Embryonic facial prominence (tissue), 1 donor: ENCODE data around the gene SCGB3A1.

Source experiments
- DNase-seq: peaks from one replicate; pipeline ENCODE4 v3.0.0-alpha.2; 2016; ENCODE audit errors: extremely low spot score

The SCGB3A1 gene, protein sequence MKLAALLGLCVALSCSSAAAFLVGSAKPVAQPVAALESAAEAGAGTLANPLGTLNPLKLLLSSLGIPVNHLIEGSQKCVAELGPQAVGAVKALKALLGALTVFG

GRCh38 chr5:180591311-180591887 is at the start of gene SCGB3A1:
TSS of gene SCGB3A1 (minus strand) at chr5:180591499. CDS start at chr5:180591462, 37 bp downstream.
- no peak for DNase-seq

DNA sequence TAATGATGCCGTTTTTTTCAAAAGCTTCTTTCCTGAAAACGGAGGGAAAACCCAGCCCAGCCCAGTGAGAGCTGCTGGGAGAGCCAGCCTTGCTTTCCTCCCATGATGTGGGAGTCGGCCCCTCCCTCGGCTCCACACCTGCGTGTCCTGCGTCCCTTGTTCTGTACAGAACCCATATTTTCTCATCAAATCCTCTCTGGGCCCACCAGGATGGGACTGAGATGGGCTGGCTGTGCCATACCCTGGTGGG is 49.2 kb upstream of the SCGB3A1 start:
- no peak for DNase-seq

DNA sequence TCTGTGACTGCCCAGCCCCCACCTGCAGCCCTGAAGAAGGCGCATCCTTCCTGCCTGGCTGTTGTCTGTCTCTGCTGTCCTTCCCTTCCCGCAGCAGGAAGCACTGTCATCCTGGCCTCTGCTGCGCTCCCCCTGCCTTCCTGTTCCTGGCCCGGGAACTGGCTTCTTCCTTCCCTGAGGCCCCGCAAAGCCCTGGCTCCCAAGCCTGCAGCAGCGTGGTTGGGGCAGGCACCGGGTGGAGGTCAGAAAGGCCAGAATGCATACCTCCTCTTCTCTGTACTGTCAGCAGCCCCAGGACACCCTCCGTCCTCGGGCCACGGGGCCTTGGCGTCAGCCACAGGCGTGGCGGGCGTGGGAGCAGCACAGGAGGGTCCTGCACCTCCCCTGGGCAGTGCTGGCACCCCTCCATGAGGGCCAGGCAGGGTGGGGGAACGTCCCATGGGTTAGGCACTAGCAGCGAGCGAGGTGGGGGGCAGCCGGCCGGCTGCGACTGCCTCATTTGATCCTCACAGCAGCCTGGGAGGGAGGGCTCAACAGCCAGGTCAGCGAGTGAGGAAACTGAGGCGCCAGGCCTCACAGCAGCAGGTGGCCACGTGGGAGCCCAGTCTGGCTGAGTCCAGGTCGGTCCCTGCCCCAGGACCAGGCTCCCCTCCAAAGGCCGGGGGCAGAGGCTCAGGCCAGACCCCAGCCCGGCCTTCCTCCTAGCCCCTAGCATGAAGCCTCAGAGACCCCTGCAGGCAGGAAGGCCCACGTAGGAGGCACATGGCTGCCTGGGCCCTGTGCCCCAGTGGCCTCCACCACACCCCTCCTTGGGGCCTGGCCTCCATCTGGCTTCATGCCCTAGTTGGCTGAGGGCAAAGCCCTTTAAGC is 48.7 kb upstream of the SCGB3A1 start:
- DNase-seq: no peak

DNA sequence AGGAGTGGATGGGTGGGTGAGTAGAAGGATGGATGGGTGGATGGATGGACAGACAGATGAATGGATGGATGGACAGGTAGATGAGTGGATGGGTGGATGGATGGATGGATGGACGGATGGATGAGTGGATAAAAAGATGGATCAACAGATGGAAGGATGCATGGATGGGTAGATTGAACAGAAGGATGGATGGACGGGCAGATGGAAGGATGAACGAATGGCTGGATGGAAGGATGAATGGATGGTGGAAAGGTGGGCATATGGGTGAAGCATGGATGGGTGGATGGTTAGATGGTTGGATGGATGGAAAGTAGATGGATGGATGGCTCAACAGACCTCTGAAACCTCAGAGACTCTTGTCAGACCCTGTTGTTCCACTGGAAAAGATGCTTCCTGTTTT is 48.0 kb upstream of the SCGB3A1 start:
- no peak for DNase-seq

DNA sequence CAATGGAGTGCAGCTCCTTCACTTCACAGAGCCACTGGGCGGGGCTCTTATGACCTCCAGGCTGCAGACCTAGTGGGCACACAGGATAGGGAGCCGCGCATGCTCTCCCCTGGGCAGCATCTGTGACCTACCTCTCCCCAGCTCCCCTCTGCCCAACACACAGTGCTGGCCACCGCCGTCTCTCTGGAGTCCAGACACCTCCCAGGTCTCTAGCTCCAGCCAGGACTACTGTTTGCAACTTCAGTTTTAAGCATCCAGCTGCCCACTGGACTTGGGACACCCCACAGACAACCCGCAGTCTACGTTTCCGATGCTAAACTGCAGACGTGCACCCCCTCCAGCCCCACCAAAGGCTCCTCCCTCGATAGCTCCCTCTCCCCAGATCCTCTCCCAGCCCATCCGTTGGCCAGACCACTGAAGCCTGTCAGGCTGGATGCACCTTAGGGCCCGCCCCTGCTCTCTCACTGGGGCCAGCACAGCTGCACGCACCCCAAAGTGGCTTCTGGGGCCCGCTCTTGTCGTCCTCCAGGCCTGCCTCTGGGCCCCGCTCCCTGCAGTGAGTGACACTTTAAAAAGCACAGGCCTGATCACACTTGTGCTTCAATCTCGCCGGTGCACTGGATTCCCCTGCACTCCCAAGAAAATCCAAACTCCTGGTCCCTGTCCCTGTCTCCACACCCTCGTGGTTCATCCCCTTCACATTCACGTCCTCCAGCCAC is 46.8 kb upstream of the SCGB3A1 start:
- no peak for DNase-seq

GRCh38 chr5:180636403-180637075 is 45.2 kb upstream of the SCGB3A1 start:
- no peak for DNase-seq

GRCh38 chr5:180636016-180636402 is 44.7 kb upstream of the SCGB3A1 start:
- DNase-seq: no peak

DNA sequence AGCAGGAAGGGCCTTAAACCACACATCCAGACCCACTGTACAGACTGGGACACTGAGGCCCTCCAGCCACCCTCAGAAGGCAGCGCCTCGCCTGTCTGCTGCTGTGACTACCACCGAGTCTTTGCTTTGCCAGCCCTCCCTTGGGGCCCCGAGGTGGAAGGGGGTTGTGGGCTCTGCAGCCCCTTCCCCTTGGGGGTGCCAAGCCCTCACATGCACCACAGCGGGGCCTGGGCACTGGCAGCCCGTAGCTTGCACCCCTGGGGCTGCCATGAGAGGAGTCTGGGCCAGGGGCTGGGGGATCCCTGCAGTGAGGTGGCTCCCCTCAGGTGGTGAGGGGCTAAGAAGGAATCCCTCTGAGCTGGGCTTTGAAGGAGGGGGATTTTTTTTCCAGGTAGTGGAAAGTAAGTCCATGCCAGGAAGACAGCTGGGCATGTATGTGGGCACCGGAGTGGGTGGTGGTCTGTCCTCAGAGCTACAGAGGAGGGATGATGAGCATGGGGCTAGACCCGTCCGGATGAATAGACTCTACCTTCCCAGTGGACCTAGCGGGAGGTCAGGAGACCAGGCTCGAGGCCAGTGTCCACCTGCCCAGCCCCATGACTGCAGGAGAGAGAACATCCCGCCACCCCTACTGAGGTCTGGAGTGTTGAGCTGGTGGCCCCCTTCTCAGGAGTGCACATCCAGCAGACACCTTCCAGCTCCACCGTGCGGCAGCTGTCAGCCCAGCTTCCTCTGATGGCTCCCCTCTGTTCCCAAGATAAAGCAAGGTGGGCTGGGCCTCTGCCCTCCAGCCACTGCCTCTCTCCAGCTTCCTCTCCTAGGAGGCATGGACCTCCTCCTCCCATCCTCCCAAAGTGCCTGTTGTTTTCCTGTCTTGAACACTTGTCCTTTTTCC is 42.2 kb upstream of the SCGB3A1 start:
- no peak for DNase-seq

GRCh38 chr5:180632768-180633167 is 41.5 kb upstream of the SCGB3A1 start:
- DNase-seq: no peak

DNA sequence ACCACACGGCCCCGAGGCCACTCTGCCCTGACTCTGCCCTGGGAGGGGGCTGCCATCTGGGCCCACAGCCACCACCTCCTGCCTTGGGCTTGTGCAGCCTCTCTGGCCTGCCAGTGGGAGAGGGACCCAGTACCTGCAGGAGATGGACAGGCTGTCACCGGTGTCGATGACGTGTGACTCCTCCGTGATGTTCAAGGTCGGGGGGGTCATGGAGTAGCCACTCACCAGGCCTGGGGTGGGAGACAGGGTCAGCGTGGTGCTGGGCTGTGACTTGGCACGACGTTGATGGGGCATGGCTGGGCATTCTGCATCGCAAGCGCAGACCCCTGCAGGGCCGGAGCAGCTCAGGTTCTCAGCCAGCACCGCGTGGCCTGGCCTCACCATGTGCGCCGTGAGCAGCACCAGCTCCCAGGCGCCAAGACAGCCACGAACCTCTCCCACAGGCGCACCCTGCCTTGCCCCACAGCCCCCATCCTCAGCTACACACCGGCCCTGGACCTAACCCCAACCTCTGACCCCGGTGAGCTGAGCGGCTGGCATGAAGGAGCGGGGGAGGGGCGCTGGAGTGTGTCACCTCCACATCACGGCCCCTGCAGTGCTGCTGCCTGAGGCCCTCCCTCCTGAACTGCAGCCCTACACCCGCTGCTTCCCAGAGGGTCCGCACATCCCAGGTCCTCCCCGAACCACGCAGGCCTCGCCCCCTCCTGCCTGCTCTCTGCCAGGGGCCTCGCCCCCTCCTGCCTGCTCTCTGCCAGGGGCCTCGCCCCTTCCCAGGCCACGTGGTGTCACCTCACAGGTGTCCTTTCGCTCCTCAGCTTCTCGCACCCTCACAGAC is 40.5 kb upstream of the SCGB3A1 start:
- no peak for DNase-seq

GRCh38 chr5:180630426-180630825 is 39.1 kb upstream of the SCGB3A1 start:
- DNase-seq: no peak

DNA sequence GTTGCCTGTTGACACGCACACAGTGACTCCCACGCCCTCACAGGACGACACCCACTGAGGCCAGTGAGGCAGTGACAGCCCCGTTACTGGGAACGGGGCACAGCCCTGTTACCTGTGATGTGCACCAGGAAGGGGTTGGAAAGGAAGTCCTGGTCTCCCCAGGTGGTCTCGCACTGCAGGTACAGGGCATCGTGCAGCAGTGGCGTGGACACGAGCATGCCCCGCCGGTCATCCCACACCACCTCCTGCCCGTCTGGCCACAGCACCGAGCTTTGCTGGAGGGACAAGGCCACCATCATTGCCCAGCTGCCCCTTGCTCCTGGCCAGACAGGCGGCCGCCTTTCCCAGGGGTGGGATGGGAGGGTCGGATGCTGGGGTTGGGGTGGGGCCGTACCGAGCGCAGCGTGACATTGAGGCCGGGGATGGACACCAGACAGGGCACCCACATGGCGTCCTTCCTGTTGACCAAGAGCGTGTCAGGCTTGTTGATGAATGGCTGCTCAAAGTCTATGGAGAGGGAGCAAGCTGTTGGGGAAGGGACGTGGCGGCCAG is 38.6 kb upstream of the SCGB3A1 start:
- DNase-seq: no peak

DNA sequence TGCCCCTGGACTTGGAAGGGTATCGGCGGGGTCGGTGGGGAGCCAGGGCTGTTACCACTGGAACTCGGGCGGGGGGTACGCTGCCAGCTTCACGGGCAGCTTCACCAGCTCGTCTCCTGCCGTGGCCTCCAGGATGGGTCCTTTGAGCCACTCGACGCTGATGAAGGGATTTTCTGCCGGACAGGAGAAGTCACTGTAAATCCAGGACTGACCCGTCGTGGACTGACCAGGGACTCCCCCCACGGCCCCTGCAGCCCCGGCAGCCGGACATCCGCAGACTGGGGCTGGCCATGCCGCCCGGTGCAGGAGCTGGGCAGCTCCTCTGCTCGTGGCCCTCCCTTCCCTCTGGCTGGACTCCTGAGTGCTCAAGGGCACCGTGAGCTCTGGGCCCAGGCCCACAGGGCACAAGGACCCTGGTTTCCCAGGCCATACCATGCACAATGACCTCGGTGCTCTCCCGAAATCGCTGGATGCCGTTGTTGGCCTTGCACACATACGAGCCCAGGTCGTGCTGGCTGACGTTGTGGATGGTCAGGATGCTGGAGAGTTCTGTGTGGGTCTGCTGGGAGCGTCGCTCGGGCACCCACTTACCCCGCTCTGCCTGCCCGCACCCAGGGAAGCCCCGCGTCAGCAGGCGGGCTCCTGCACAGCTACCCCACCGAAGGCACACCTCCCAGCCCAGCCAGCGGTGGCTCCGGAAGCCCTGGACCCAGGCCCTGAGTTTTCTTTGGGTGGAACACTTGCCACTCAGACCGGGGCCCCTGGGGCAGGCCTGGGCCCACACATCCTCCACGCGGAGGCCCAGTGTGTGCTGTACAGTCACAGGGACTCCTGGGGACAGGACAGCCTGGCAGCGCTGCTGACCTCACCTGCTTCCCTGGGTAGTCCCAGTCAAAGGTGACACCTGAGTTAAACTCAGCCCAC is 37.8 kb upstream of the SCGB3A1 start:
- no peak for DNase-seq

GRCh38 chr5:180628211-180628610 is 36.9 kb upstream of the SCGB3A1 start:
- DNase-seq: no peak

- DNase-seq: no peak
Measured at GRCh38 chr5:180627386-180628120, 36.3 kb upstream of the SCGB3A1 start.

GRCh38 chr5:180626661-180627385 is 35.5 kb upstream of the SCGB3A1 start:
- no peak for DNase-seq
